ENCODE data around the gene PTGS1.
"Not testable (repeated sequence)": the region's sequence is repeated elsewhere in the genome, so short reads cannot be mapped to it uniquely, and the experiment has no call there.

The PTGS1 gene

DNA sequence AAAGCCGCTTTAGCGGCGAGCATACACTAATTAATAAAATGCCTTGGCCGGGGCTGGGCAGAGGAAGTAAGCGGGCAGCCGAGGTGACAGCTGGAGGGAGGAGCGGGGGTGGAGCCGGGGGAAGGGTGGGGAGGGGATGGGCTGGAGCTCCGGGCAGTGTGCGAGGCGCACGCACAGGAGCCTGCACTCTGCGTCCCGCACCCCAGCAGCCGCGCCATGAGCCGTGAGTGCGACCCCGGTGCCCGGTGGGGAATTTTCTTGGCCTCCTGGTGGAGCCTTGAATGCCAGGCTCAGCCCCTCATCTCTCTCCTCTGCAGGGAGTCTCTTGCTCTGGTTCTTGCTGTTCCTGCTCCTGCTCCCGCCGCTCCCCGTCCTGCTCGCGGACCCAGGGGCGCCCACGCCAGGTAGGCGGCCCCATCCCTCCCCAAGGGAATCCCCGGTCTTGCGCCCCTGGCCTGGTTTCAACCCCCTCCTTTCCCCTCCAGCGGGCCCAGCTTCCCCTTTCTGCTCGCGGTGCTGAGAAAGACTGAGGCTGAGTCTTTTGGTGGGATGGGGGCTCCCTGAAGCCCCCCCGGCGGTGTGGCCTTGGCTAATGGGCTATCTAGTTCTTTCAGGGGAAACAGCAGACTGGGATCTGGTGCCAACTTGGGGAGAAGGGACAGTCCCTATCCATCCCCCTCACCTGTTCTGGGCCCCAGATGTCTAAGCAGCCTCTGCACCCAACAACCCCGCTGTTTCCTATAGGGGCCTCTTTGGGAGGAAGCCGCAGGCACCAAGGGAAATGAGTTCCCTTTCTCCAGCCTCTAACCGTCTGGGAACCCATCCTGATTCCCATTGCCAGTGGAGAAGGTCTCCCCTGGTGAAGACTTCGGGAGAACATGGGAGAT lies at the start of gene PTGS1:
PTGS1 (plus strand) TSS at position 156 of the 887 bp plus-strand sequence; CDS start at position 217, 61 bp downstream.
- DNase-seq = peak; percentile 33

DNA sequence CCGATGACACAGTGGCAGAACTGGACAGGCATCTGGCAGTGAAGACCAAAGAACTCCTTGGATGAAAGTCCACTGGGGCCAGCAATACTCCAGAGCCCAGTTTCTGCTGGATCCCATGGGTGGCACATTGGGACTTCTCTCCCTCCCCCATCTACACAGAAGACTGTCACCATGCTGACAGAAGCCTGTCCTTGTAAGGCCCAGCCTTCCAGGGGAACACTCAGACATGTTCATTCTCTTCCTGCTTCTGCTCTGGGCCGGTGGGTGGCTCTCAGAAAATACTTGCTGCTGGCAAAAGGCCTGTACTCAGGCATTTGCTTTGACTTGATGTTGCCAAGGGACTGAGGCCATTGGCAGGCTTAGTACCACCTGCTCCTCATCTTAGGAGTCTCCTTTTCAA lies 48.3 kb upstream of the PTGS1 start:
- DNase-seq = no peak

DNA sequence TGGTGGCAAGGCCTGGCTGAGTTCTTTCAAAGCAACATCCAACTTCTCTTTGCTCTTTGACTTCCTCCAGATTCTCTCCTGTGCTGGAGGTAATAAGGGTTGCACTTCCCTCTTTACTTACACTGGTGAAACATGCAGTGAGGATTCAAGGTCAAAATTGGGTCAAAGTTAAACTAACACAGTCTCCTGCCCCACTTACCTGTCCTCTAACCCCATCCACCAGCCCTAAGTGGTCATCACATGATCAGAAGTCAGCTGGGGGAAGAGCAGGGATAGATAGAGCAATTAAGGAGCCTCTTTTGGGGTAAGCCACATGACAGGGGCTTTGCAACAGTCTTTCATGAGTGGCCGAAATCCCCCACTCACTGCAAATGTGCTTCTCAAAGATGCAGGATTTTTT lies 46.2 kb upstream of the PTGS1 start:
- DNase-seq = not testable (repeated sequence)

DNA sequence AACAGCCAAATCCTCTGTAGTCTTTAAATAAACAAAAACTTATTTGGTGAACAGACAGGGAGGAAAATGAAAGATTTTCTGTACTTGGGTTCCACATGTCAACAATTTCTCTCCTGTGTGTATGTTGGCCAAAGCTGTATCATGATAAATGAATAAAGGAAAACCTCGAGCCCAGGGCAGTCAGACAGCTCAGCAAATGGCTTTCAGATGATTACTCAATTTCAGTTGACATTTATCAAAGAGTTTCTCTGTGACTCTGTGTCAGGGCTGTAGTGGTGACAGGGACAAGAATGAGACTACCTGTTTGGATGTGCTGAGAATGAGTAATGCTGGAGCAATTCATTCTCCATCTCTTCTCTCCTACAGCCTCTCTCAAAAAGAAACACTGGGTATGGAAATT lies 45.7 kb upstream of the PTGS1 start:
- no peak for DNase-seq

DNA sequence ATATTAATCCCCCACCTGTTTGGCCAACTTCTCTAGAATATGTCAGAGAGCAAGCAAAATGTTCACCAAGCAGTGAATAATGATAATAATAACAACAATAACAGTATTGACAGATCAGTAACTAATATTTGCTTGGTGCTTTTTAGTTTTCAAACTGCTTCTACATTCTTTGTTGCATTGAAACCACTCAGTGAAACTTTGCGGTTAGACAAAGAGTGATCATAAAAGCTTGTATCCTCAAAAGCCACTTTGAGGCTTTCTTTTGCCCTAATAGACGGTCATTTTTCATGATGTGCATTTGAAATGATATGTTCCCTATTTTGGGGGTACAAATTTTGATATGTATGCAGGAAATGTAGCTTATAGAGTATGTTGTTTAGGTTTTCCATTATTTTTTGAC lies 43.6 kb upstream of the PTGS1 start:
- no peak for DNase-seq

DNA sequence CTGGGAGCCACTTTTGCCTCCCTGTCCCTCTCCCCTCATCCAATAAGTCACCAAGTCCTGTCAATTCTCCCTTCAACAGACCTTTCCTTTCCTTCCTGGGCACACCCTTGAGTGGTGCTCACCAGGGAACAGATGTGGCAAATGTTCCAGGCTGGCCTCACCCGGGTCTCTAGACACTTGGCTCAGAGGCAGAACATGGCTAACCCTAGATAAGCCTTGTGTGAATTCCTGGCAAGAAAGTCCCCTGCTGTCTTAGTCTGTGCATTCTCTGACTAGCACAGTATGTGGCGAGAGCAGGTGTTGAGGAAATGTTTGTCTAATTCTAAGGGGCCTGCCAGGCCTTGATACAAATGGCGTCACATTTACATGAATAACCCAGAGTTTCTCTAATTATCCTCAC lies 41.2 kb upstream of the PTGS1 start:
- no peak for DNase-seq

DNA sequence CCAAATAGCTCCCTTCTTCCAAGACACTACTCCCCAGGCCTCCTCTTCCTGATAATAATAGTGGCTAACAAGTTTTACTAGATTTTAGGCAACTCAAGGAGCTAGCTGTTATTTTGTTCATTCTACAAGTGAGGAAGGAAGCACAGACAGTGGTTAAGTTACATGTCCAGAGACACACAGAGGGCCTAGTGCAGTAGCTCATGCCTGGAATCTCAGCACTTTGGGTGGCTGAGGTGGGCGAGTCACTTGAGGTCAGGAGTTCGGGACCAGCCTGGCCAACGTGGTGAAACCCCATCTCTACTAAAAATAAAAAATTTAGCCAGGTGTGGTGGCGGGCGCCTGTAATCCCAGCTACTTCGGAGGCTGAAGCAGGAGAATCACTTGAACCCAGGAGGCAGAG lies 40.4 kb upstream of the PTGS1 start:
- DNase-seq = not testable (repeated sequence)

DNA sequence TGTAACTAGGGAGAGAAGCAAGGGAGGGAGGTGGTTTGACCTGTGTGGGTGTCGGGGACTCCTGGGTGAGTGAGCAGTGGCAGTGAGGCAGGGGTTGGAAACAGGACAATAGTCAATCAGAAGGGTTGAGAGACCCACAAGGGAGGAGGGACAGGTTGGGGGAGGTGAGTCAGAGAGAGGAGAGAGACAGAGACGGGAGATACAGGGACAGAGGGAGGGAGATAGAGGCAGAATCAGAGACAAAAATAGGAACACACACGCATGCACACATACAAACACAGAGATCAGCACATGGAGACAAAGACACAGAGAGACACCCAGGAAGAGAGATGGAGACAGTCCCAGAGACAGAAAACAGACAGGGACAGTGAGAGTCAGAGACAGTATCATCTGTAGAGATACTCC lies 39.3 kb upstream of the PTGS1 start:
- no peak for DNase-seq

DNA sequence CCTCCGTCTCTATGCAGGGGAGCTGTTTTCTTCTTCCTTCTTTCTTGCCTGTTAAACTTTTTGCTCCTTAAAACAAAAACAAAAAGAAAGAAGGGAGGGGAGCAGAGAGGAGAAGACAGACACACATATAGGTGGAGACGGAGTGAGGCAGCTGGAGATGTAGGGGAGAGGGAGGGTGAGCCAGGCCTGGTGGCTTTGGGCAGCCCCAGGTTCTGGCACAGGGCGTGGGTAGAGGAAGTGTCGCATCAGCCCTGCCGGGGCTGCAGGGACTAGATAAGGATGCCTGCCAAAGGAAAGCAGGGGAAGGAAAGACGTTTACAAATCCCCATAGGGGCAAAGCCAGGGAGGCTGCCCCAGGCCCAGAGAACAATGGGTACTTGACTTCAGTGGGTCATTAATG lies 38.7 kb upstream of the PTGS1 start:
- DNase-seq = no peak

DNA sequence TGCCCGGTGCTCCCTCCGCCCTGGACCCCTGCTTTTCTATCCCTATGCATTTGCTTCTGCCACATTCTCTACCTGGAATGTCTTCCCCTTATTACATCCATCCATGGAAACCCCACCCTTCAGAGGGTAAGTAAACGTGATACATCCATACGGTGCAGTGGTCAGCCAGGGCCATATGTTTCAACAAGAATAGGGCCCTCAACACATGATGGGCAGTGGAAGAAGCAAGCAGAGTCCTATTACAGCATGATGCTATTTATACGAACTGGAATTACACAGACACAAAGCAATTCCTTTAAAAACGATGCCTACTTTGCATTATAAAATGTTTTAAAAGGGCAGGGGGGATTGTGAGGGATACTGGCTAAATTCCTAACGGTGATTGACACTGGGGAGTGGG lies 38.2 kb upstream of the PTGS1 start:
- no peak for DNase-seq

DNA sequence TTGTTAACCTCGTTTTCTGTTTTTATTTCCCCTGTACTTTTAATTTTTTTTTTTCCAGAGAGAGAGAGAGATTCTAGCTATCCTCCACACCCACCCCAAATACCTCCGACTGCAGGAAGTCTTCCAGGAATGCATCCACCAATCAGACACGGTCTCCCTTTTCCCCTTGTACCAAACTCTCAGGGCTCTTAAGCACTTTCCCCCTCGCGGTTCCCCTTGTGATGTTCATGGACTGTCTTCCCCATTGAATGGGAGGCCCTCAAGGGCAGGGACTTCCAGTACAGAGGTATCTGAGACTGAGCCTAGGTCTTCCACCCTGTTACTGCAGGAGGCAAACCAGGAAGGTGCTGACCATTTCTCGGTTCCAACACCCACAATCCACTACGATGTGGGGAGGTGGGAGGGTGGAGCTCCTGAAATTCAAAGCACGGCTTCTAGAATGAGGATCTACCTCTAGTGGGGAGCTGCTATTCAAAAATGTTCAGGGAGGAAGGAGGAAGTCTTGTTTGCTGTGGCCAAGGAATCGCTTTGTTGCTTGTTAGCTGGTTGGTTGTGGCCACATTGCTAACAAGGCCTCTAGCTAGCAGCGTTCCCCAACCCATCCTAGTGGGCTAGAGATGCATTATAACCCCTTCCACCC lies 37.5 kb upstream of the PTGS1 start:
- no peak for DNase-seq

DNA sequence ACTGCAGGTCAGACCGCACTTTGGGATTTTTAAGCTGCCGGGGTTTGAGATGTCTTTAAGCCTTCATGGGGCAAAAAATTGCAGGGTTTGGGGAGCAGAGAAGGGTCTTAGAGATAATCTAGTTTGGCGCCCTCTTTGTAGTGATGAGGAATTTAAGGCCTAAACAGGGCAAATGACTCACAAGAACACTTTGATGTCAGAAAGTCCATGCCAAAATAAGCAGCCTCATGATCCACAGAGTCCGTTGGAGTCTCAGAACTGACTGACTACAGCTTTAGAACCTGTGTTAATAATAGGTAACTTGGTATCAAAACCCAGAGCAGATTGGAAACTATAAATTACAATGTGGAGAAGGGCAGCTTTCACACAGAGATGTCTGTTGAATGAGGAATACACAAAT lies 35.9 kb upstream of the PTGS1 start:
- DNase-seq = no peak

DNA sequence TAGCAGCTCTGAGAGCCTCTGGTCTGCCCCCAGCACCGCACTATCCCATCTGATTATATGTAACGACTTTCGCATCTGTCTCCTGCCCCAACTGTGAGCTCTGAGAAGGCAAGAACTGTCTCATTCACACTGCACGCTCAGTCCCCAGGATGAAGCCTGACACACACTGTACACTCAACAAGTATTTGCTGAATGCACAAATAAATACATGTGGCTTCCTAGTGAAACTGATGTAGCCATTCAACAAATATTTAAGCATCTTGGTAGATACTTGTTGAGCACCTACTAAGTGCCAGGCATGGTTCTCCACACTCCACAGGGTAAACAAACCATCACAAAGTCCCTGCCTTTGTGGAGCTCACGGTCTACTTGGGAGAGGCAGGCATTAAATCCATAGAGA lies 34.6 kb upstream of the PTGS1 start:
- DNase-seq = no peak

DNA sequence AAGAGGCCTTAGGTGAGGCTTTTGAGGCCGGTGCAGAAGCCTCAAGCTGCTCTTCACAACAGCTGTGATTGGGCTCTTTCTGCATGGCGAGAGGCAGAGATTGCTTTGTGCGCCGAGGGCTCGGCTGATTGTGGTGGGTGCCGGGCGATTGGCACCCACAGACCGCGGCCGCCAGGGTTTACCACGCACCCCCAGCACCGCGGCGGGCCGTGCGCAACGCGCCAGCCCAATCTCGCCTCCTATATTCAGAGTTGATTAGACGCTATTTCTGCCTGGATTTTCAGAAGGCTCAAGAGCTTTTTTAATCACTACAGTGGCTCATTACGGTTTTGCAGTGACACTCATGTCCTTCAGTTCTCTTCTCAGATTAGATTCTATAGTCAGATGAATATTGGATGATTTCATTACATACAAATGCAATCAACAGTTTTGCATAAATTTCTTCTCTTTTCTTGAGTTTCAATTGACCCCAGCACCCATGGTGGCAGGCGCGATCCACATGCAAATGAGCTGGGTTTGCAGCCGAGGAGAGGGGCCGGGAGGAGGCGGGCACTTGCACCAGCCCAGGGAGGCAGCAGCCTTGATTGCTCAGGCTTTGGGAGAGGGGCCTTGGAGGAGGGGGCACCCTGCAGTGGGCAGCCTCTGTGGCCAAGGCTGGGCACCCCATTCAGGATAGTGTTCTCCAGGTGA lies 33.8 kb upstream of the PTGS1 start:
- no peak for DNase-seq

DNA sequence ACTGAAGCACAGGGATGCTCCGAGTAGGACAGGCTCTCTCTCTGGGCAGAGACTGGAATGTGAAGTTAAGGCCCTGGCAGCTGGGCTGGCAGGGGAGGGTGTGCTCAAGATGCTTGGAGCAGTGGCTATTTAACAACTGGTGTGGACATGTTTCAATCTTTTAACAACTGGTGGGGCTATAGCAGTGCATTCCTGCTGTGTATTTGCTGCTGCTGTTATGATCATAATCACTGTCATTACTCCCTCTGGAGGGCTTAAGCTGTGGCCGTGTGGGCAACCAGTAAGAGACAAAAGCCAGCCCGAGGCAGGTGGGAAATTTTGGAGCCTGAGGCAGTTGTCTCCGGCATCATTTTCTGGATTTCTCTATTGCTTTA lies 33.3 kb upstream of the PTGS1 start:
- no peak for DNase-seq

DNA sequence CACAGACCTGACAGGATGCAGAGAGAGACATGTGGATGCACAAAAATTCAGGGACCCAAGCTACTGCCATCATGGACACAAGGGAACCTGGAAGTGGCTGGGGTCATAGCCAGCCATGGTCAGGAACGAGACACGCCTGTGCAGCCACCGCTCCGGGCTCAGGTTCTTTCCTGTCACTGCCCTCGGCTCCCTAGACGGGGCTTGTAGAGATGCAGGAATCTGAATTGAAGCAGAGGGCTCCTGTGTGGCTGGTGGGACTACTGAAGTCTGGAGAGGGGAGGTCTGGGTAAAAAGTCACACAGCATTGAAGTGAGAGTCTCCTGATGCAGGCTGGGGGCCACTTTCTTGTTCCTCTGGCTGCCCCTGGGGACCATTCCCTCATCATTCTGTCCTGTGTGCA lies 32.3 kb upstream of the PTGS1 start:
- DNase-seq = no peak

DNA sequence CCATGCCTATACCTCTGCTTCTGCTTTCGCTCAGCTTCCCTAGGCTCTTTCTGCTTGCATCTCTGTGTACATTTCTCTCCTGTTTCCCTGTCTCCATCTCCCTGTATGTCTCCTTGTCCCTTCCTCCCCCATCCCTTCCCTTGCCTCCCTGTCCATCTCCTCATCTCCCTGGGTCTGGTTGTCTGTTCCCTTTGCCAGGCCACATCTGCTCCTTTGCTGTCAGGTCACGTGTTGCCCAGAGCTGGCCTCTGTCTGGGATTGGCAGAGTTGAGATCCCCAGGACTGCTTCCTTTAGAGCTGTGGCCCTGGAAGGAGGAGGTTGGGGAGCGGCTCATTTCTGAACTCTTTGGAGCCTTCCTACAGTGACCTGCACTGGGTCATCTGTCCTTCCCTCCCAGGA lies 31.8 kb upstream of the PTGS1 start:
- DNase-seq = no peak

DNA sequence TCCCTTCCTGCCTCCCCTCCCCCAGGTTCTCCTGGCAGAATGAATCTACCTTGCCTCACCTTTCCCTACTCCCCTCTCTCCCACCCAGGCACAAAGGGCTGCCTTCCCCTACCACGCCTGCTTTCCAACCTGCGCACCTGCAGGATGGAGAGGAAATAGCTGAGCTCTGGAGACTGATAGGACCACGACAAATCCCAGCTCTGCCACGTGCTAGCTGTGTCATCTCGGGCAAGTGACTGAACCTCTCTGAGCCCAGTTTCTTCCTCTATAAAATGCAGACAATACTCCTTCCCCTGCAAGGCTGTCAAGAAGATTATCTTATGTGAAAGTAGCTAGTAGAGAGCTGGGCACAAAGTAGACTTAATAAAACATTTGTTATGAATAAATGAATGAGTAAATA lies 31.2 kb upstream of the PTGS1 start:
- DNase-seq = no peak

DNA sequence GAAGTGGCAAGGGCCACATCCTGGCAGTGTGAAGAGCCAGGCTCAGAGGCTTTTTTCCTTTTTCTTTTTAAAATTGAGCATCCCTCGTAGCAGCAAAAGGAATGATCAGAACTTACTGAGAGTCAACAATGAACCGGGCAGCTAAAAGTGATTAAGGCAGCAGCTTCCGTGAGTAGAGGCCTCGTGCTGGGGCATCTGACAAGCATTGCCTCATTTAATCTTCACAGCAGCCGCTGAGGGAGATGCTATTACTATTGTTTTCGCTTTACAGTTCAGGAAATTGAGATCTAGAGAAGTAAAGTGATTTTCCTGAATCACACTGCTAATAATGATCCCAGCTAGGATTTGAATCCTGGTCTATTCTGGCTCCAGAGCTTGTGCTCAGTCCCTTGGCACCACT lies 30.7 kb upstream of the PTGS1 start:
- no peak for DNase-seq

DNA sequence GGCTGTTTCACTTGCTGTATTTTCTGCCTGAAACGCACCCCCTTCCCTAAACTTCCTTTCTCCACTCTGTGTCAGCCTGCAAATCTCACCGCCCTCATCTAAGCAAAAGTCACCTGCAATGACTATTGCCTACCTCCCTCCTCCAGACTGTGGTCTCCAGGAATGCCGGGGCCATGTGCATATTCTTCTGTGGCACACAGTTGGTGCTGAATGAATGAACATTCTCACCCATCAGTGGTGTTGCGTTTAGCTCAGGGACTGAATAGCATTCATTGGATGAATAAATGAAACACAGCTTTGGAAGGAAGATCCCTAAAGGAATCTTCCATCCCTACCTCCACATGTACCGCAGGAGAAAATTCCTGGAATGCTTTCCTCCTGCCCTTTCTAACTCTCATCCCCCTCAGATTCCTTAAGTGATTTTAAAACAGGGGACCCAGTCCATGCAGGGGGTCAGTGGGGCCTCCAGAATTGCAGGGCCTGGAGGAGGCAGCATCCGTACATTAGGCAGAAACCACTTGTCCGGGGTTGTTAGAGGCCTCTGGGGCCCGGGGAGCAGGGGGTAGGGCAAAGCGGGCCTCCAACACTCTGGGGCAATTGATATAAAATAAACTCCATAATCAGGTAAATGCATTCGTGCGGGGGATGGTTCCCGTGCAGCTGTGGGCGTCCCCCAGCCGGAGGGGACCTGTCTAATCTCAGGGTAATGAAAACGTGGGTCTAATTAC lies 28.3 kb upstream of the PTGS1 start:
- no peak for DNase-seq

DNA sequence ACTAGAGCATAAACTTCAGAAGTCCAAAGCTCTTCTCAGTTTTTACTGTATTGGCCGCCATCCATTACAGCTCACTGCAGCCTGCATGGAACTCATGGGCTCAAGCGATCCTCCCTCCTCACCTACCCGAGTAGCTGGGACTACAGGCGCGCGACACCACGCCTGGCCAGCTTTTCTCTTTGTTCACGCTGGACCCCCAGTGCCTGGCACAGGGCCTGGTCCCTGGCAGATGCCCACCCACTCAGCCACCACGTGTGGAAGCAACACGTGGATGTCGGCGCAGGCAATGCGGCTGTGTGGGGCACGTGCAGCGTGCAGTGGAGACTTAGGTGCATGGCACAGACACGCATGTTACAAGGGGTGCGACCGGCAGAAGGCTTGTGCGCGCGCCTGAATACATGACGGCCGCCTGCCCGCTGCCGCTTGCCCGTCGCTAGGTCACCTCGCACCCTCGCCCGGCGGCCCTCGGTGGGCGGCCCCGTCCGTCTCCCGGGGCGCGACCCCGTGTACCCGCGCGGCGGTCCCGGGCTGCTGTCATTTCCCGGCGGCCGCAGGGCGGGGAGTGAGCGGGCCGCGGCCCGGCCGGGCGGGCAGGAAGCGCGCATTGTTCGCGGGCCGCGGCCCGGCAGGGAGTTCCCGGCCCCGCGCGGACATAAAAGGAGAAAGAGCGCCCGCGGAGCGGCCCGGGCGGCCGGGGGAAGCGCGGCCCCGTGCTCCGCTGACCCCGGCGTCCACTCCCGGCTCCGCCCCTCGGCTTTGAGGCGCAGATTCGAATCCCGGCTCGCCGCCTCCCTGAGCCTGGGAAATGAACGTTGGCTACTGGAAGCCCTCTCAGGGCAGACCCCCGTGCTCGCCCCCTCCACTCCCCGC lies 24.1 kb upstream of the PTGS1 start:
- no peak for DNase-seq
